Esophagus mucosa (tissue), 1 donor: ENCODE measurements around the gene RMP24.
A peak's percentile ranks its signal among the peaks of the same experiment; 100 is the strongest.
"Not testable (repeated sequence)": the region's sequence is repeated elsewhere in the genome, so short reads cannot be mapped to it uniquely, and the experiment has no call there.

Experiments used
- ATAC-seq: fragments of 200-7000 bp; cut with Tn5 transposase; one replicate; pipeline ENCODE4 v1.9.1; 2020
- donor health status: DM: yes; HTN: yes; CAD: no.

RMP24 gene

GRCh38 chr18:35972197-35973000 is at the start of gene RMP24:
RMP24 (plus strand) TSS chr18:35972679.
- ATAC-seq = peak; percentile 96

- no peak for ATAC-seq
Measured at GRCh38 chr18:35923939-35924684, 48.4 kb upstream of the RMP24 start.

- no peak for ATAC-seq
Measured at GRCh38 chr18:35926884-35927283, 45.6 kb upstream of the RMP24 start.

GRCh38 chr18:35927430-35927829 is 45.0 kb upstream of the RMP24 start:
- no peak for ATAC-seq

GRCh38 chr18:35933982-35934381 is 38.5 kb upstream of the RMP24 start:
- ATAC-seq = peak; percentile 76

GRCh38 chr18:35934891-35935290 is 37.6 kb upstream of the RMP24 start:
- no peak for ATAC-seq

GRCh38 chr18:35935805-35936204 is 36.7 kb upstream of the RMP24 start:
- ATAC-seq = no peak

- ATAC-seq = no peak
Measured at GRCh38 chr18:35936951-35937350, 35.5 kb upstream of the RMP24 start.

GRCh38 chr18:35938158-35938557 is 34.3 kb upstream of the RMP24 start:
- peak; percentile 56 for ATAC-seq

GRCh38 chr18:35938562-35938961 is 33.9 kb upstream of the RMP24 start:
- ATAC-seq = peak; percentile 27

GRCh38 chr18:35939138-35939537 is 33.3 kb upstream of the RMP24 start:
- no peak for ATAC-seq

GRCh38 chr18:35941299-35941698 is 31.2 kb upstream of the RMP24 start:
- ATAC-seq = no peak

GRCh38 chr18:35942133-35942532 is 30.3 kb upstream of the RMP24 start:
- no peak for ATAC-seq

- ATAC-seq = no peak
Measured at GRCh38 chr18:35942661-35943060, 29.8 kb upstream of the RMP24 start.

GRCh38 chr18:35948080-35948479 is 24.4 kb upstream of the RMP24 start:
- ATAC-seq = no peak

GRCh38 chr18:35949090-35949489 is 23.4 kb upstream of the RMP24 start:
- no peak for ATAC-seq

GRCh38 chr18:35949903-35950627 is 22.4 kb upstream of the RMP24 start:
- ATAC-seq = peak; percentile 75

GRCh38 chr18:35950628-35950982 is 21.9 kb upstream of the RMP24 start:
- ATAC-seq = no peak

GRCh38 chr18:35953688-35954087 is 18.8 kb upstream of the RMP24 start:
- no peak for ATAC-seq

GRCh38 chr18:35956226-35956625 is 16.3 kb upstream of the RMP24 start:
- no peak for ATAC-seq

- ATAC-seq = no peak
Measured at GRCh38 chr18:35962320-35962719, 10.2 kb upstream of the RMP24 start.

GRCh38 chr18:35964319-35964718 is 8.2 kb upstream of the RMP24 start:
- ATAC-seq = peak; percentile 20

GRCh38 chr18:35967866-35968265 is 4.6 kb upstream of the RMP24 start:
- ATAC-seq = not testable (repeated sequence)
